ENCODE measurements around the gene WASL. TPM values are rescaled to one million over a fixed set of nuclear protein-coding genes. Genes with fewer than 3 reads are reported as not detected.

Gene WASL
- polyA plus RNA-seq, 1 donor from 2014 or later: 22.5 TPM

DNA sequence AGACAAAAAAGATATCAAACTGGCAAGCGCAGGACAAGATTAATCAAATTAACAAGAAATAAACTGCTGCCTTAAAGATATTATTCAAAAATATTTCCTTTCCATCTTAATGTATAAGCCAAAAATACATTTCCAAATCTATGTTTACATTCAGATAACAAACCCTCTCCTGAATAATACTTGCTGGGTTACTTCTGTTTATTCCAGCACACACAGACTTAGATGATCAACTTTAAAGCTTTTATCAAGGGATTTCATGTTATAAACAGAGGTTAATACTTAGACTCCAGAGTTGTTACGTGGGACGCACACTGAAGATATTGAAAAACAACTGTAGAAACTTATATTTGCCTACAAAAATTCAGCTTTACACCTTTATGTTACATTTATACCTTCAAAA lies 59.6 kb downstream of the WASL start:
- H3K4me2 ChIP-seq (ENCODE audit: low read length): no peak overlapping the region
- H3K4me3 ChIP-seq (ENCODE audit: low read length): no peak overlapping the region
- no peaks in the 10 kb centered on the region for H3K9me2 ChIP-seq (ENCODE audit: insufficient read depth, low read length)
- no peaks in the 10 kb centered on the region for H3K27me3 ChIP-seq (ENCODE audit: insufficient read depth, low read depth, low read length)
- H3K36me3 ChIP-seq (ENCODE audit: insufficient read depth, low read length): peaks cover 14% of the 10 kb centered on the region
- no peaks in the 10 kb centered on the region for H4K20me1 ChIP-seq (ENCODE audit: insufficient read depth)
- no peak overlapping the region for H3K9ac ChIP-seq (ENCODE audit: low read length)
- TF ChIP-seq, protein P1, sequence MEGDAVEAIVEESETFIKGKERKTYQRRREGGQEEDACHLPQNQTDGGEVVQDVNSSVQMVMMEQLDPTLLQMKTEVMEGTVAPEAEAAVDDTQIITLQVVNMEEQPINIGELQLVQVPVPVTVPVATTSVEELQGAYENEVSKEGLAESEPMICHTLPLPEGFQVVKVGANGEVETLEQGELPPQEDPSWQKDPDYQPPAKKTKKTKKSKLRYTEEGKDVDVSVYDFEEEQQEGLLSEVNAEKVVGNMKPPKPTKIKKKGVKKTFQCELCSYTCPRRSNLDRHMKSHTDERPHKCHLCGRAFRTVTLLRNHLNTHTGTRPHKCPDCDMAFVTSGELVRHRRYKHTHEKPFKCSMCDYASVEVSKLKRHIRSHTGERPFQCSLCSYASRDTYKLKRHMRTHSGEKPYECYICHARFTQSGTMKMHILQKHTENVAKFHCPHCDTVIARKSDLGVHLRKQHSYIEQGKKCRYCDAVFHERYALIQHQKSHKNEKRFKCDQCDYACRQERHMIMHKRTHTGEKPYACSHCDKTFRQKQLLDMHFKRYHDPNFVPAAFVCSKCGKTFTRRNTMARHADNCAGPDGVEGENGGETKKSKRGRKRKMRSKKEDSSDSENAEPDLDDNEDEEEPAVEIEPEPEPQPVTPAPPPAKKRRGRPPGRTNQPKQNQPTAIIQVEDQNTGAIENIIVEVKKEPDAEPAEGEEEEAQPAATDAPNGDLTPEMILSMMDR (IDR thresholded peaks at IDR 0.05; ENCODE audit: poor library complexity, severe bottlenecking): no peak
- TF ChIP-seq SMC3 (conservative IDR thresholded peaks at IDR 0.05; ENCODE audit: poor library complexity): no peak
- TF ChIP-seq, protein P2, sequence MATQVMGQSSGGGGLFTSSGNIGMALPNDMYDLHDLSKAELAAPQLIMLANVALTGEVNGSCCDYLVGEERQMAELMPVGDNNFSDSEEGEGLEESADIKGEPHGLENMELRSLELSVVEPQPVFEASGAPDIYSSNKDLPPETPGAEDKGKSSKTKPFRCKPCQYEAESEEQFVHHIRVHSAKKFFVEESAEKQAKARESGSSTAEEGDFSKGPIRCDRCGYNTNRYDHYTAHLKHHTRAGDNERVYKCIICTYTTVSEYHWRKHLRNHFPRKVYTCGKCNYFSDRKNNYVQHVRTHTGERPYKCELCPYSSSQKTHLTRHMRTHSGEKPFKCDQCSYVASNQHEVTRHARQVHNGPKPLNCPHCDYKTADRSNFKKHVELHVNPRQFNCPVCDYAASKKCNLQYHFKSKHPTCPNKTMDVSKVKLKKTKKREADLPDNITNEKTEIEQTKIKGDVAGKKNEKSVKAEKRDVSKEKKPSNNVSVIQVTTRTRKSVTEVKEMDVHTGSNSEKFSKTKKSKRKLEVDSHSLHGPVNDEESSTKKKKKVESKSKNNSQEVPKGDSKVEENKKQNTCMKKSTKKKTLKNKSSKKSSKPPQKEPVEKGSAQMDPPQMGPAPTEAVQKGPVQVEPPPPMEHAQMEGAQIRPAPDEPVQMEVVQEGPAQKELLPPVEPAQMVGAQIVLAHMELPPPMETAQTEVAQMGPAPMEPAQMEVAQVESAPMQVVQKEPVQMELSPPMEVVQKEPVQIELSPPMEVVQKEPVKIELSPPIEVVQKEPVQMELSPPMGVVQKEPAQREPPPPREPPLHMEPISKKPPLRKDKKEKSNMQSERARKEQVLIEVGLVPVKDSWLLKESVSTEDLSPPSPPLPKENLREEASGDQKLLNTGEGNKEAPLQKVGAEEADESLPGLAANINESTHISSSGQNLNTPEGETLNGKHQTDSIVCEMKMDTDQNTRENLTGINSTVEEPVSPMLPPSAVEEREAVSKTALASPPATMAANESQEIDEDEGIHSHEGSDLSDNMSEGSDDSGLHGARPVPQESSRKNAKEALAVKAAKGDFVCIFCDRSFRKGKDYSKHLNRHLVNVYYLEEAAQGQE (IDR thresholded peaks at IDR 0.05; ENCODE audit: borderline replicate concordance): no peak
- no peaks in the 10 kb centered on the region for H3K79me2 ChIP-seq (replicated peaks; ENCODE audit: insufficient read depth, low read length)
- H3K9me3 ChIP-seq (ENCODE audit: low read length): no peaks in the 10 kb centered on the region
- no peak overlapping the region for H2AFZ ChIP-seq (ENCODE audit: low read depth, low read length)
- no peaks in the 10 kb centered on the region for H3F3A ChIP-seq (ENCODE audit: insufficient read depth, low read length, poor library complexity, severe bottlenecking)
- H3K27ac ChIP-seq (ENCODE audit: low read length): no peak overlapping the region

DNA sequence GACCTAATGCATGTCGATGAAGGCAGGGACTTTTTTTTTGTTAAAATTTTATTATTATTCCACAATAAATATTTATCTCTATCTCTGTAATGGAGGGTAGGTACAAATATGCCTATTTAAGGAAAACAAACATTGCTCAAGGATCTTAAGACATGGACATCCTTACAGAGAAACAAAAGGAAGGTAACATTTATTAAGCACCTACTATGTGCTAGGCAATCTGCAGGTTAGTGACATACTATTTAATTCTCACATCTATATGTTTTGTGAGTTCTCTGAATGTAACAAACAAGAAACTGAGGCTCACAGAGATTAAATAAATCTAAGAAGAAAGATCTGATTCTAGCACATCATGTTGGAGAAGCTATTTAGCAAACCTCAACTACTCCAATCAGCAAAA lies 61.1 kb downstream of the WASL start:
- Histone ChIP-seq H3K27me3 (ENCODE audit: insufficient read depth, low read depth, low read length) (no peaks in the 10 kb centered on the region), H3K4me3 (ENCODE audit: low read length) (no peak overlapping the region), H3K79me2 (replicated peaks; ENCODE audit: insufficient read depth, low read length) (no peaks in the 10 kb centered on the region), H2AFZ (ENCODE audit: low read depth, low read length) (no peak overlapping the region), H4K20me1 (ENCODE audit: insufficient read depth) (no peaks in the 10 kb centered on the region), H3K9me3 (ENCODE audit: low read length) (no peaks in the 10 kb centered on the region), H3K9ac (ENCODE audit: low read length) (no peak overlapping the region), H3K36me3 (ENCODE audit: insufficient read depth, low read length) (peaks cover 14% of the 10 kb centered on the region), H3K9me2 (ENCODE audit: insufficient read depth, low read length) (no peaks in the 10 kb centered on the region), H3K4me2 (ENCODE audit: low read length) (no peak overlapping the region), H3F3A (ENCODE audit: insufficient read depth, low read length, poor library complexity, severe bottlenecking) (no peaks in the 10 kb centered on the region), H3K27ac (ENCODE audit: low read length) (no peak overlapping the region)
- no peak for TF ChIP-seq RAD21 (conservative IDR thresholded peaks at IDR 0.05)
- no peak for TF ChIP-seq EP300 (conservative IDR thresholded peaks at IDR 0.05; ENCODE audit: poor library complexity, severe bottlenecking)
- TF ChIP-seq, protein P2 (IDR thresholded peaks at IDR 0.05; ENCODE audit: borderline replicate concordance): no peak
- TF ChIP-seq POLR2AphosphoS5 (IDR thresholded peaks at IDR 0.05): no peak
- no peak for TF ChIP-seq SMC3 (conservative IDR thresholded peaks at IDR 0.05; ENCODE audit: poor library complexity)
- no peak for TF ChIP-seq MXI1 (conservative IDR thresholded peaks at IDR 0.05; ENCODE audit: poor library complexity, severe bottlenecking)
- TF ChIP-seq, protein P1 (IDR thresholded peaks at IDR 0.05; ENCODE audit: poor library complexity, severe bottlenecking): no peak
- TF ChIP-seq TAF1 (IDR thresholded peaks at IDR 0.05; ENCODE audit: low read depth): no peak
- no peak for TF ChIP-seq EZH2 (IDR thresholded peaks at IDR 0.05; ENCODE audit: borderline replicate concordance, insufficient read depth, low read length, poor library complexity, severe bottlenecking)

Data from neural cell (in vitro differentiated cells).